GM21529 (cell line): ENCODE data around the gene MXD3.
"Not testable (repeated sequence)": the region's sequence is repeated elsewhere in the genome, so short reads cannot be mapped to it uniquely, and the experiment has no call there.

Experiments
- ATAC-seq: cut with Tn5 transposase; IDR thresholded peaks from one replicate; pipeline ENCODE4 v1.9.1; 2021; ENCODE audit not compliant: unreplicated experiment

Gene MXD3

DNA sequence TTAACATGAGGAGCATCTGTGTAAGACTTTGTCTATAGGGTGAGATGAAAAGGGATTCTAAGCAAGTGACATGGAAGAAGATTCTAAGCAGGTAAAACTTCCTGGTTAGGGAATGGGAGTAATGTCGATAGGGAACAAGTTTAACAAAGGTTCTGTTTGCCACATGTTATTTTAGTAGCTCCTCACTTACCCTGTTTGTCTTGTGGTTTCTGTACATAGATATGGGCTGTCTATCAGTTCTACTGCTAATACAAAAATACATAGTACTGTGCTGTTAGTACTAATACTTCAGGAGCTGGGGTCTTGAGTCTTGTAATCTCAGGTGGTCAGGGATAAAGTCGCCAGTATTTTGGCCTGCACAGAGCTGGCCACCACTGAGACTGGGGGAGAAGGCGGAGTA, 41.0 kb downstream of the MXD3 start:
- no peak for ATAC-seq

GRCh38 chr5:177269976-177270375, 41.7 kb downstream of the MXD3 start:
- no peak for ATAC-seq

- no peak for ATAC-seq
Observed at GRCh38 chr5:177269232-177269895, 42.3 kb downstream of the MXD3 start.

DNA sequence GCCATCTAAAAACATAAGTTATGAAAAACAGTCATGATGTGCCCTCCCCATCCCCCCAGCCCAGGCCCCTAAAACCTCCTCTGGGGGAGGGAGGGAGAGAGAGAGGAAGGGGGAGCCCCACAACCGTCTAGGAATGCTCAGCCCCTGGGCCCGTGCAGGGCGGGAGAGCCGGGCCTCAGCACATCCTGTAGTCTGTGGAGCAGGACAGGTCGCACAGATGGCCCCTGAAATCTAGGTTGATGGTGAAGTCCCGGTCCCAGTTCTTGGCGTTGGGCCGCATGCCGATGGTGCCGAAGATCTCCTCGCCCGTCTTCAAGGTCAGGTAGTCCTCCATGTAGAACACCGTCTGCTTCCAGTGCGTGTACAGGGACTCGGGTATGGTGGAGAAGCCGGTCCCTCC, 46.3 kb downstream of the MXD3 start:
- ATAC-seq: no peak

DNA sequence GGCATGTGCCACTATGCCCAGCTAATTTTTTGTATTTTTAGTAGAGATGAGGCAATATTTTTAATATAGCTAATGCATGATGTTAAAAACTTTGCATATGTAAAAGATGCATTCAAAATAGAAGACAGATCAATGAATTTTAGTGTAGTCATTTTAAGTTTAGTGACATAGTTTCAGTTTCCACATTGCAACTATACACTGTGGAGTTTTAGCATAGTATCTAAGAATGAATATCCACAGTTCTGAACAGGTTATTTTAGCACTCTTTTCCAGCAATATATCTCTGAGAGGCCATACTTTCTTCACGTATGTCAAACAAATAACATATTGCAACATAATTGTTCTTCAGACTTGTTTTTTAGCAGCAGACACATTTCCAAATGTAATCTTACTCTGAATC, 47.5 kb downstream of the MXD3 start:
- no peak for ATAC-seq

DNA sequence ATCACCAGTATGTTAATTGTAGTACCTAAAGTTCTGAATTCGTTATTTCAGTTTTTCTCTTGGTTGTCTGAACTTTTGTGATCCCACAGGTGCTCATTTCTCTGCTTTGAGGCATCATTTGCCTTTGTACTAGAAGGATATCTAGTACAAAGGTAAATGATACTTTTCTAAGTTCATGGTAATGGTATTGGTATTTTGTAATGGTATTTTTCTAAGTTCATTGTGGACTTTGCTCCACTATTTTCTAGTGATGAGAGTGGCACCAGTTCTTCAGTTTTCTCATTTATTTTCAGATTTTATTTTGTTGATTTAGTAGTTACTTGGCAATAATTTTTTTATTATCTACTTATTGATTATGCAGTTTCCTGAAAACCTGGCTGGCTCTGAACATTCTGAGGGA, 50.2 kb downstream of the MXD3 start:
- ATAC-seq: no peak

GRCh38 chr5:177260961-177261360, 50.7 kb downstream of the MXD3 start:
- ATAC-seq: no peak

DNA sequence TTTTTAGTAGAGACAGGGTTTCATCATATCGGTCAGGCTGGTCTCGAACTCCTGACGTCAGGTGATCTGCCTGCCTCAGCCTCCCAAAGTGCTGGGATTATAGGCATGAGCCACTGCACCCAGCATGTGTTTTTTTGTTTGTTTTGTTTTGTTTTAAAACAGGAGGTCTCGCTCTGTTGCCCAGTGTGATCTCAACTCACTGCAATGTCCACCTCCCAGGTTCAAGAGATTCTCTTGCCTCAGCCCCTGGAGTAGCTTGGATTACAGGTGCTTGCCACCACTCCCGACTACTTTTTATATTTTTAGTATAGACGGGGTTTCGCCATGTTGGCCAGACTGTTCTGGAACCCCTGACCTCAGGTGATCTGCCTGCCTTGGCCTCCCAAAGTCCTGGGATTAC, 53.0 kb downstream of the MXD3 start:
- not testable (repeated sequence) for ATAC-seq
